GM18507 (cell line): Measurements from ENCODE around the gene PLEKHB1.
"Not testable (repeated sequence)": the region's sequence is repeated elsewhere in the genome, so short reads cannot be mapped to it uniquely, and the experiment has no call there.

Experiments
- DNase-seq: peaks from one replicate; pipeline ENCODE4 v3.0.0; 2011; ENCODE audit warnings: low read depth; ENCODE audit not compliant: insufficient read length; ENCODE audit errors: extremely low spot score
- FAIRE-seq: peaks from 2 replicates; lab custom pipeline; 2011; peaks lifted over from hg19 to GRCh38; lab: Jason Lieb, UNC

PLEKHB1 gene

GRCh38 chr11:73664877-73665276 is 18.5 kb downstream of the PLEKHB1 start:
- DNase-seq = no peak
- no peak for FAIRE-seq

GRCh38 chr11:73667891-73668290 is 21.5 kb downstream of the PLEKHB1 start:
- DNase-seq (no peak), FAIRE-seq (no peak)

GRCh38 chr11:73670808-73671207 is 24.4 kb downstream of the PLEKHB1 start:
- FAIRE-seq (no peak), DNase-seq (no peak)

- FAIRE-seq (no peak), DNase-seq (no peak)
These were observed 25.3 kb downstream of the PLEKHB1 start for GRCh38 chr11:73671701-73672100.

- not testable (repeated sequence) for DNase-seq, FAIRE-seq
These were observed 30.2 kb downstream of the PLEKHB1 start for GRCh38 chr11:73676552-73676951.

- DNase-seq (no peak), FAIRE-seq (no peak)
These were observed 34.3 kb downstream of the PLEKHB1 start for GRCh38 chr11:73680687-73681086.

GRCh38 chr11:73693899-73694525 is 47.6 kb downstream of the PLEKHB1 start:
- FAIRE-seq (no peak), DNase-seq (no peak)

- no peak for DNase-seq
- FAIRE-seq = no peak
These were observed 58.7 kb downstream of the PLEKHB1 start for GRCh38 chr11:73705053-73705452.

GRCh38 chr11:73710964-73711363 is 64.6 kb downstream of the PLEKHB1 start:
- DNase-seq (no peak), FAIRE-seq (no peak)
